Peyer's patch (tissue), 4 donors: ENCODE results near the gene FREM1. TPM values are rescaled to one million over a fixed set of nuclear protein-coding genes. Genes with fewer than 3 reads are reported as not detected.
A peak's percentile ranks its signal among the peaks of the same experiment; 100 is the strongest.

Experiments used
- DNase-seq, 3 donors: peaks; one replicate each; pipeline ENCODE4 v3.0.0-alpha.2; 2017 to 2019
- H3K27ac ChIP-seq, 4 donors: fragments of 200-600 bp; sonication (generic); one replicate each; pipeline ENCODE4 v1.5.1; 2016 to 2019
- H3K27me3 ChIP-seq, 2 donors: fragments of 200-600 bp; sonication (generic); one replicate each; pipeline ENCODE4 v1.5.1; 2019
- H3K36me3 ChIP-seq, 3 donors: fragments of 200-600 bp; sonication (generic); one replicate each; pipeline ENCODE4 v1.5.1; 2016 to 2019
- H3K4me1 ChIP-seq, 4 donors: fragments of 200-600 bp; sonication (generic); one replicate each; pipeline ENCODE4 v1.5.1; 2016 to 2019
- H3K4me3 ChIP-seq, 4 donors: fragments of 200-600 bp; sonication (generic); 1 replicate in 3 of 4; 2 replicates in 1 of 4; pipeline ENCODE4 v1.5.1; 2016 to 2019; ENCODE audit warnings: mild to moderate bottlenecking in 1 of 4
- H3K9me3 ChIP-seq, 4 donors: fragments of 200-600 bp; sonication (generic); one replicate each; pipeline ENCODE4 v1.5.1; 2016 to 2019; ENCODE audit warnings: mild to moderate bottlenecking in 1 of 4
- POLR2A ChIP-seq, 2 donors: fragments of 450-650 bp; IDR thresholded peaks; one replicate each; pipeline ENCODE4 v1.5.1; 2017; ENCODE audit warnings: antibody characterized with exemption in 2 of 2, mild to moderate bottlenecking in 2 of 2, moderate library complexity in 2 of 2
- total RNA-seq, 4 donors: library from RNA; depleted of rRNA; stranded (reverse); fragments of >200 nt; gene quantifications; one replicate each; pipeline ENCODE4 v1.1.0, GENCODE V29; 2016
- TF ChIP-seq, protein P1 (sequence below), 6 experiments: fragments of 450-650 bp in 4 of 6; fragments of 200-600 bp in 2 of 6; sonication (generic) in 1 of 6; IDR thresholded peaks; one replicate each; pipeline ENCODE4 v1.5.1; 2017 to 2019; ENCODE audit warnings: antibody characterized with exemption in 6 of 6, mild to moderate bottlenecking in 3 of 6, moderate library complexity in 1 of 6

The FREM1 gene
- total RNA-seq, 4 donors from 2014 or later: 31.4 to 108 (median 54.0) TPM

DNA sequence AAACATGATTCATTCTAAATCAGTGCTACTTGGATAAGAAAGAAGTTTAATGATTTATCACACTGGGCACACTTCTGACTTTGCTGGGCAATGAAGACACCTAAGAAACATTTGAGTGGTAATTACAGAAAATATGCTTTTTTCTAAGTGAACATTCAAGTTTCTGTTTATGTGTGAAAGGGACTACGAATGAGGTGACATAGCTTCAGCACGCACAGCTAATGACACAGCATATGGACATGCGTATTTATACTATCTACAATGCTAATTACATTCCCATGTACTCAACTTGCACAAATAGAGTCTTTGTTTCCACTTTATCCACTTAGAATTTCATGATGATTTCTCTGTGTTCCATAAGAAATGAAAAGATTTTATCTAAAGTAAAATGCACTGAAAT lies 40.6 kb downstream of the FREM1 start:
- no peak for DNase-seq
- Histone ChIP-seq H3K9me3 (no peaks in the 10 kb centered on the region), H3K36me3 (no peaks in the 10 kb centered on the region), H3K27ac (peak overlapping the region in 1 of 4 donors; percentile 11), H3K4me1 (no peaks in the 10 kb centered on the region), H3K27me3 (no peaks in the 10 kb centered on the region), H3K4me3 (no peak overlapping the region)
- TF ChIP-seq POLR2A (IDR thresholded peaks at IDR 0.05): no peak
- TF ChIP-seq, protein P1, sequence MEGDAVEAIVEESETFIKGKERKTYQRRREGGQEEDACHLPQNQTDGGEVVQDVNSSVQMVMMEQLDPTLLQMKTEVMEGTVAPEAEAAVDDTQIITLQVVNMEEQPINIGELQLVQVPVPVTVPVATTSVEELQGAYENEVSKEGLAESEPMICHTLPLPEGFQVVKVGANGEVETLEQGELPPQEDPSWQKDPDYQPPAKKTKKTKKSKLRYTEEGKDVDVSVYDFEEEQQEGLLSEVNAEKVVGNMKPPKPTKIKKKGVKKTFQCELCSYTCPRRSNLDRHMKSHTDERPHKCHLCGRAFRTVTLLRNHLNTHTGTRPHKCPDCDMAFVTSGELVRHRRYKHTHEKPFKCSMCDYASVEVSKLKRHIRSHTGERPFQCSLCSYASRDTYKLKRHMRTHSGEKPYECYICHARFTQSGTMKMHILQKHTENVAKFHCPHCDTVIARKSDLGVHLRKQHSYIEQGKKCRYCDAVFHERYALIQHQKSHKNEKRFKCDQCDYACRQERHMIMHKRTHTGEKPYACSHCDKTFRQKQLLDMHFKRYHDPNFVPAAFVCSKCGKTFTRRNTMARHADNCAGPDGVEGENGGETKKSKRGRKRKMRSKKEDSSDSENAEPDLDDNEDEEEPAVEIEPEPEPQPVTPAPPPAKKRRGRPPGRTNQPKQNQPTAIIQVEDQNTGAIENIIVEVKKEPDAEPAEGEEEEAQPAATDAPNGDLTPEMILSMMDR (IDR thresholded peaks at IDR 0.05): no peak

DNA sequence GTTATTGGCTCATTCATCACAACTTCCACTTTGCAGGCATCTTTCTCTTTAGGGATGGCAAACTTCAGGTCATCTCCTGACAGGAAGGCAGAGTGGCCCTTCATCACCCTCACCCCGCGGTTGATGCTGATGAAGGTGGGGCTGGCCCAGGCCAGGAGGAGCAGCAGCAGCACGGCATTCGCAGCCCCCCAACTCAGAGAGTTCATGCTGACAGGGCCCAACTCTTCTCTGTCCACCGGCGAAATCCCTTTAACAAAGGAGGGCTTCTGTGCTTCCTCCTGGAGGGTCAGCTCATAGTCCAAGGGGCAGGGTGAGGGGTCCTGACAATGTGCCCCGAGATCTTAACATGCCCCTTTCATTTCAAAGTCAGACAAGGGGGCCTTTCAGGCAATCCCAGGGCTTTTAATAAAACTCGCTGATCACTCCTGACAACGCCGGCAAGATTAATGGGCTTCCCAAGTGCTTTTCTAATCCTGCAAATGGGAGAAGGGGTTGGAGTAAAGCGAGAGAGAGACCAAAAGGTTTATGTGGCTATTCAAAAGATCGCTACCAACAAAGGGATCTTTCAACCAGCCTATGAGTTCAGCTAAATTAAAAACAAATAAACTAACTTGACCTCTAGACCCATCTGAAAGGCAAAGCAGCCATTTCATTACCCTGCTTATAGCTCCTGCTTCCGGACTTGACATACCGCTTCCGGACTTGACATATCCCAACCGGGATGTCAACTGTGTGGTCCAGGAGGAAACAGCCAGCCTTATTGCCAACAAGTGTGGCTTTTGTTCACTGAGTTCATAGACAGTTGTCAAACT lies 41.2 kb downstream of the FREM1 start:
- no peaks in the 10 kb centered on the region for H3K27me3 ChIP-seq
- DNase-seq: no peak
- no peak overlapping the region for H3K4me3 ChIP-seq
- H3K9me3 ChIP-seq: no peaks in the 10 kb centered on the region
- H3K4me1 ChIP-seq: no peaks in the 10 kb centered on the region
- no peaks in the 10 kb centered on the region for H3K36me3 ChIP-seq
- no peak for TF ChIP-seq POLR2A (IDR thresholded peaks at IDR 0.05)
- TF ChIP-seq, protein P1 (IDR thresholded peaks at IDR 0.05): no peak
- peak overlapping the region in 1 of 4 donors; percentile 11 for H3K27ac ChIP-seq

DNA sequence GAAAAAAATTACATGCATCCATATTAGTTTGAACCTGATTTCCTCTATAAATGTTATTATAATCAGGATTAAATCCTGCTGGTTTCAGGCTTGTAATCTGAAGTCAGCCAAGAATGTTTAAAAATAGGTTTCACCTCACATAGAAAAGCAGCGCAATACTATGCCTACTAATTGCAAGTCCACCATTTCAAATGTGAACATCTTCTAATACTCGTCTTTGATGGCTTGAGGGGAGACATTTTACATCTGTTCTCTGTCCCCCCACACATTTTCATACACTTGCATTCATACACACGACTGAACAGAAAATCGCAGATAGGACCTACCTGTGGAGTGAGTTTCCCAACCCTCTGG lies 41.8 kb downstream of the FREM1 start:
- H3K4me1 ChIP-seq: no peaks in the 10 kb centered on the region
- no peaks in the 10 kb centered on the region for H3K9me3 ChIP-seq
- H3K27me3 ChIP-seq: no peaks in the 10 kb centered on the region
- no peak overlapping the region for H3K4me3 ChIP-seq
- no peak overlapping the region for H3K27ac ChIP-seq
- no peaks in the 10 kb centered on the region for H3K36me3 ChIP-seq
- DNase-seq: no peak
- TF ChIP-seq, protein P1 (IDR thresholded peaks at IDR 0.05): no peak
- no peak for TF ChIP-seq POLR2A (IDR thresholded peaks at IDR 0.05)

DNA sequence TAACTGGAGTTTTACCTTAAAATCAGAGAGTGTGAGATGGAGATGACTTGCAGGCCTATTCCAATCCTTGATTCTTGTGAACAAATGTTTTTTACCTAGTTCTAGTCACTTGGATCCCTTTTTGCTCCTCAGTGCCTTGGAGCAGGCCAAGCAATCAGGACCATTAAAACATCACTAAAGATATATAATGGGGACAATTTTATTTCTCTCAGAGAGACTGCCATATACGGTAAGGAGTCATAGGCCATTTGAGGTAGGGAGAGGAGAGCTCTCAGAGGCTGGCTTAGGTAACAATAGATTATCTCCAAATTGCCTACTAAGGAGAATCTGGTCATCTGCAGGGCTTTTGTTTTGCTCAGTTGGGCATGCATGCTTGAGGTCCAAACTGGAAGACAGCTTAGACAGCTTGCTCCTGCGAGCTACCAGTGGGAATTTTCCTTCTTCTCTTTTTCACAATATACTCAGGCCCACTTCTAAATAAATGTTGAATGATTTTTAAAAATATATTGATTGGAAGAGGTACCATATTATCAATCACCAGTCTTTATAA lies 44.0 kb downstream of the FREM1 start:
- H3K9me3 ChIP-seq: no peaks in the 10 kb centered on the region
- H3K36me3 ChIP-seq: no peaks in the 10 kb centered on the region
- H3K4me3 ChIP-seq: no peak overlapping the region
- no peak for DNase-seq
- TF ChIP-seq, protein P1 (IDR thresholded peaks at IDR 0.05): no peak
- no peak for TF ChIP-seq POLR2A (IDR thresholded peaks at IDR 0.05)
- H3K4me1 ChIP-seq: no peaks in the 10 kb centered on the region
- no peak overlapping the region for H3K27ac ChIP-seq
- H3K27me3 ChIP-seq: no peaks in the 10 kb centered on the region

DNA sequence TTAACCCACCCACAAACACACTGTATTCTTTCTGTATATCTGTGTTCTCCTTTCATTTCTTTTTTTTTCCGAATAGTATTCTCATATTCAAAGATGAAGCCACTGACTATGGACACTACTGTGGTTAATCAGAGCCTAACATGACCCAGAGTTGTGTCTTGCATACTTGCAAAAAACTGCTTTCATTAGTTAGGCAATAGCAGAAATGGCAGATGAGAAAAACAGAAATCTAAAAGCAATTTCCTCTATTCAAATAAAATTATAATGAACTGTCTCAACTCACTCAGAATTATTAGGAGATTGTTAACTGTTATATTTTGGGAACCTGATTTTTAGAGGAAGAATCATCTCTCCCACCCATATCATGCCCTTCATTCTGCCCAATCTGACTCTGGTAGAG lies 45.9 kb downstream of the FREM1 start:
- no peak for TF ChIP-seq POLR2A (IDR thresholded peaks at IDR 0.05)
- TF ChIP-seq, protein P1 (IDR thresholded peaks at IDR 0.05): no peak
- DNase-seq: no peak
- no peaks in the 10 kb centered on the region for H3K36me3 ChIP-seq
- no peak overlapping the region for H3K4me3 ChIP-seq
- no peaks in the 10 kb centered on the region for H3K27me3 ChIP-seq
- no peaks in the 10 kb centered on the region for H3K9me3 ChIP-seq
- H3K27ac ChIP-seq: no peak overlapping the region
- no peaks in the 10 kb centered on the region for H3K4me1 ChIP-seq
